Stimulated activated CD4-positive, alpha-beta T cell treated with anti-CD3 and anti-CD28 coated beads, Interleukin-4, amount 100 ng/mL, for 48 hours (primary cell): ENCODE results near the gene RAD51B.

Experiments used
- DNase-seq, 2 donors: peaks; one replicate each; pipeline ENCODE4 v3.0.0-alpha.2; 2020; ENCODE audit warnings: low read depth in 2 of 2

The RAD51B gene

GRCh38 chr14:68458840-68459469 is 639.4 kb downstream of the RAD51B start:
- no peak for DNase-seq

- no peak for DNase-seq
Measured at GRCh38 chr14:68459480-68460136, 640.0 kb downstream of the RAD51B start.

- DNase-seq, result no peak
Measured at GRCh38 chr14:68460541-68460940, 641.0 kb downstream of the RAD51B start.

- no peak for DNase-seq
Measured at GRCh38 chr14:68461086-68461485, 641.5 kb downstream of the RAD51B start.

- DNase-seq, result no peak
Measured at GRCh38 chr14:68462683-68463082, 643.1 kb downstream of the RAD51B start.

- DNase-seq, result no peak
Measured at GRCh38 chr14:68463299-68463698, 643.7 kb downstream of the RAD51B start.

GRCh38 chr14:68463705-68464374 is 644.3 kb downstream of the RAD51B start:
- DNase-seq, result no peak

GRCh38 chr14:68464711-68465110 is 645.1 kb downstream of the RAD51B start:
- no peak for DNase-seq

GRCh38 chr14:68466491-68466977 is 647.0 kb downstream of the RAD51B start:
- DNase-seq, result no peak

- no peak for DNase-seq
Measured at GRCh38 chr14:68467425-68467824, 647.8 kb downstream of the RAD51B start.

- peak in 1 of 2 donors; percentile 15 for DNase-seq
Measured at GRCh38 chr14:68468437-68469207, 649.0 kb downstream of the RAD51B start.

- no peak for DNase-seq
Measured at GRCh38 chr14:68469208-68469713, 649.7 kb downstream of the RAD51B start.

- no peak for DNase-seq
Measured at GRCh38 chr14:68470361-68470760, 650.8 kb downstream of the RAD51B start.

- no peak for DNase-seq
Measured at GRCh38 chr14:68471029-68471963, 651.7 kb downstream of the RAD51B start.

GRCh38 chr14:68471964-68472508 is 652.5 kb downstream of the RAD51B start:
- no peak for DNase-seq

- no peak for DNase-seq
Measured at GRCh38 chr14:68473069-68473468, 653.5 kb downstream of the RAD51B start.

GRCh38 chr14:68473794-68474193 is 654.2 kb downstream of the RAD51B start:
- no peak for DNase-seq

- DNase-seq, result no peak
Measured at GRCh38 chr14:68474741-68475140, 655.2 kb downstream of the RAD51B start.

GRCh38 chr14:68475802-68476201 is 656.2 kb downstream of the RAD51B start:
- DNase-seq, result no peak
